ENCODE results near the gene STAM2.

Gene STAM2

DNA sequence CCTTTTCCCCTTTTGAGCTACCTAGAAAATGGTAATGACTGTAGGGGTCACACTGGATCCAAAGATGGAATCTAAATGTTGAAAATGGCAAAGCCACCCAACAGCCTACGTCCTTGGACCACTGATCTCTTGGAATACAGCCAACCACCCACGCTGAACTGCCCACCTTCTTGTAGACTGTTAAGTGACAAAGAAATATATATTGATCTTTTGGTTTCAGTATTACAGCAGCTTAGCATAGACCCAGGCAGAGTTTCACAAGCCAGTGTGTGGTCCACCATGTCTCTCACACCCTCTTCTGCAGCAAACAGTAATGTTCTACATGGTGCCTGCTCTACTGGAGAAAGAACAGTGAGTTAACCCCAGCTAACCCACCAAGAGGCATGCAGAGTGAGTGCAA is 96.9 kb downstream of the STAM2 start:
- no peak overlapping the region for H3K27ac ChIP-seq
- no peak overlapping the region for H3K4me2 ChIP-seq
- H3K79me2 ChIP-seq (ENCODE audit: insufficient read depth, low read depth), result no peaks in the 10 kb centered on the region
- H4K20me1 ChIP-seq (ENCODE audit: insufficient read depth), result no peaks in the 10 kb centered on the region
- H3K4me3 ChIP-seq (IDR thresholded peaks at IDR 0.05; ENCODE audit: insufficient read depth, low read depth, low read length), result no peak overlapping the region
- no peak overlapping the region for H3K9ac ChIP-seq
- no peaks in the 10 kb centered on the region for H3K36me3 ChIP-seq (ENCODE audit: insufficient read depth)
- no peaks in the 10 kb centered on the region for H3K4me1 ChIP-seq (ENCODE audit: low read depth, poor library complexity, severe bottlenecking)
- no peak for TF ChIP-seq CTCF (conservative IDR thresholded peaks at IDR 0.05; ENCODE audit: low read depth, low read length)
- H3K27me3 ChIP-seq (ENCODE audit: insufficient read depth, low read depth), result no peaks in the 10 kb centered on the region
- H2AFZ ChIP-seq (ENCODE audit: low read depth), result no peak overlapping the region

DNA sequence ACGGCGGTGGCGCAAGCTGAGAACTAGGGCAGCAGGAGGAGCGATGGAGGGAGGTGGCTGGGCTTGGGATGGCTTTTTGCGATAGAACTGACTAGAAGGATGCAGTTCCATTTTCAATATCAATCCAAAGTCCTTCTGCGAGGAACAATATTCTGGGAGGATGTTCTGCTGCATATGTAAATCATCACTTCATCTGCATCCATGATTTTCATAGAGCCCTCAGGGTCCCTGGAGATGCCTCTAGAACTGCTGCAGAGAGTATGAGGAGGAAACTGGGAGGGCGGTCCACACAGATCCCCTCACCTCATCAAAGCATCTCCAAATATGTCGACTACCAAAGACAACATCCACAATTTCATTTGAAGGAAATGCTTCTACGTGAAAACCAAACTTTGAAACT is 97.5 kb downstream of the STAM2 start:
- no peak overlapping the region for H3K4me2 ChIP-seq

GRCh38 chr2:152075461-152076050 is 100.0 kb downstream of the STAM2 start:
- no peak overlapping the region for H3K27ac ChIP-seq
- no peaks in the 10 kb centered on the region for H3K27me3 ChIP-seq (ENCODE audit: insufficient read depth, low read depth)
- no peak overlapping the region for H2AFZ ChIP-seq (ENCODE audit: low read depth)
- TF ChIP-seq CTCF (conservative IDR thresholded peaks at IDR 0.05; ENCODE audit: low read depth, low read length), result no peak
- no peaks in the 10 kb centered on the region for H4K20me1 ChIP-seq (ENCODE audit: insufficient read depth)
- no peaks in the 10 kb centered on the region for H3K36me3 ChIP-seq (ENCODE audit: insufficient read depth)
- no peaks in the 10 kb centered on the region for H3K79me2 ChIP-seq (ENCODE audit: insufficient read depth, low read depth)
- no peak overlapping the region for H3K4me2 ChIP-seq
- no peaks in the 10 kb centered on the region for H3K4me1 ChIP-seq (ENCODE audit: low read depth, poor library complexity, severe bottlenecking)
- no peak overlapping the region for H3K9ac ChIP-seq
- no peak overlapping the region for H3K4me3 ChIP-seq (IDR thresholded peaks at IDR 0.05; ENCODE audit: insufficient read depth, low read depth, low read length)

More for the DNA sequence above, 97.5 kb downstream of the STAM2 start:
- no peak overlapping the region for H2AFZ ChIP-seq (ENCODE audit: low read depth)
- no peak overlapping the region for H3K4me3 ChIP-seq (IDR thresholded peaks at IDR 0.05; ENCODE audit: insufficient read depth, low read depth, low read length)
- H3K27me3 ChIP-seq (ENCODE audit: insufficient read depth, low read depth), result no peaks in the 10 kb centered on the region
- H3K27ac ChIP-seq, result no peak overlapping the region
- no peaks in the 10 kb centered on the region for H4K20me1 ChIP-seq (ENCODE audit: insufficient read depth)
- no peak overlapping the region for H3K9ac ChIP-seq
- TF ChIP-seq CTCF (conservative IDR thresholded peaks at IDR 0.05; ENCODE audit: low read depth, low read length), result no peak
- H3K36me3 ChIP-seq (ENCODE audit: insufficient read depth), result no peaks in the 10 kb centered on the region
- no peaks in the 10 kb centered on the region for H3K79me2 ChIP-seq (ENCODE audit: insufficient read depth, low read depth)
- H3K4me1 ChIP-seq (ENCODE audit: low read depth, poor library complexity, severe bottlenecking), result no peaks in the 10 kb centered on the region

GRCh38 chr2:152072011-152072410 is 103.6 kb downstream of the STAM2 start:
- Histone ChIP-seq H3K4me3 (IDR thresholded peaks at IDR 0.05; ENCODE audit: insufficient read depth, low read depth, low read length) (no peak overlapping the region), H3K27ac (no peak overlapping the region), H3K27me3 (ENCODE audit: insufficient read depth, low read depth) (no peaks in the 10 kb centered on the region), H3K36me3 (ENCODE audit: insufficient read depth) (no peaks in the 10 kb centered on the region), H3K79me2 (ENCODE audit: insufficient read depth, low read depth) (no peaks in the 10 kb centered on the region), H4K20me1 (ENCODE audit: insufficient read depth) (no peaks in the 10 kb centered on the region), H2AFZ (ENCODE audit: low read depth) (no peak overlapping the region), H3K9ac (no peak overlapping the region), H3K4me2 (no peak overlapping the region), H3K4me1 (ENCODE audit: low read depth, poor library complexity, severe bottlenecking) (no peaks in the 10 kb centered on the region)
- no peak for TF ChIP-seq CTCF (conservative IDR thresholded peaks at IDR 0.05; ENCODE audit: low read depth, low read length)
